ENCODE results near the gene ARSI. TPM values are rescaled to one million over a fixed set of nuclear protein-coding genes. Genes with fewer than 3 reads are reported as not detected.

The ARSI gene
- total and polyA plus RNA-seq, 2 of the 13 experiments (the other 11 are each of a cell fraction or from before 2014, with no cell fraction given): 4.2 to 33.9 TPM

GRCh38 chr5:150295172-150295634 is 7.5 kb downstream of the ARSI start:
- ATAC-seq (peak; percentile 80), FAIRE-seq (no peak), DNase-seq (ENCODE audit: low spot score) (peak; percentile 60)
- intact Hi-C loops (cut with micrococcal nuclease; ENCODE audit: unreplicated experiment) (no loop called here), in situ Hi-C loops (cut with HindIII; ENCODE audit: extremely low pct_ligation_motif_present, low pct_unique_long_range_greater_than_20kb) (loop anchor here (10.0 kb wide), 1 partner anchor 150 kb away; the partner anchor contains the start of gene RPS14)
- POLR2A ChIA-PET: interaction anchor here (0.7 to 2.7 kb wide), 5 partner anchors 10 to 158 kb away, joined by 3 to 12 read pairs (median 4); no protein-coding TSS in a partner anchor
- peaks cover 30% of the 10 kb centered on the region for H3K4me1 ChIP-seq (ENCODE audit: insufficient read depth, low read length)
- CTCF ChIA-PET (ENCODE audit: low intra/inter-chr PET ratio, low total read pairs): no interaction called here
- H3K27me3 ChIP-seq (ENCODE audit: control insufficient read depth in 1 of 2, insufficient read depth in 2 of 2, low read length in 2 of 2): no peaks in the 10 kb centered on the region
- peak overlapping the region; percentile 15; the same call in 1 of the 2 replicates for H3K9ac ChIP-seq (ENCODE audit: insufficient read depth, low read depth, low read length)
- H3K36me3 ChIP-seq (replicated peaks in 1 of 2; ENCODE audit: control insufficient read depth in 1 of 2, insufficient read depth in 2 of 2, low read length in 2 of 2): no peaks in the 10 kb centered on the region; a peak in 1 of 5 replicates
- 7% methylated on average over 7 of the region's 10 CpGs for WGBS (ENCODE audit: low lambda C conversion rate)
- H3K9me3 ChIP-seq (ENCODE audit: low read length): no peaks in the 10 kb centered on the region
- no TSS peak for BruUV-seq (replicated peaks)
- no peak overlapping the region for H3K27ac ChIP-seq (ENCODE audit: extremely low read length, insufficient read depth, low read length)
- H2AFZ ChIP-seq (ENCODE audit: low read length): no peak overlapping the region
- H3K4me3 ChIP-seq (replicated peaks in 1 of 3; ENCODE audit: insufficient read depth in 1 of 3, low read depth in 2 of 3, low read length in 3 of 3): peak overlapping the region in 1 of 3 experiments; percentile 50; a peak in 1 of 6 replicates
- no peaks in the 10 kb centered on the region for H3K79me2 ChIP-seq (ENCODE audit: insufficient read depth, low read length)
- H3K4me2 ChIP-seq (ENCODE audit: low read depth, low read length): peak overlapping the region; percentile 64
- H4K20me1 ChIP-seq (ENCODE audit: insufficient read depth, low read length): no peaks in the 10 kb centered on the region
- peak; percentile 67 for TF ChIP-seq FOSL2 (CRISPR knock-in tag; IDR thresholded peaks at IDR 0.05)
- no peak for TF ChIP-seq ZNF567 (CRISPR knock-in tag; IDR thresholded peaks at IDR 0.05; ENCODE audit: borderline replicate concordance)
- peak; percentile 29 for TF ChIP-seq AGO1 (IDR thresholded peaks at IDR 0.05; ENCODE audit: low read depth, low read length, poor library complexity, severe bottlenecking)
- TF ChIP-seq PRPF4 (IDR thresholded peaks at IDR 0.05; ENCODE audit: low read depth, low read length, poor library complexity, severe bottlenecking): no peak
- TF ChIP-seq ZNF687 (CRISPR knock-in tag; IDR thresholded peaks at IDR 0.05): peak; percentile 72
- TF ChIP-seq NRL (CRISPR knock-in tag; IDR thresholded peaks at IDR 0.05; ENCODE audit: borderline replicate concordance): 0 out of 2 replicates have a peak, but pooled peaks have one; percentile 44
- TF ChIP-seq, protein P1, sequence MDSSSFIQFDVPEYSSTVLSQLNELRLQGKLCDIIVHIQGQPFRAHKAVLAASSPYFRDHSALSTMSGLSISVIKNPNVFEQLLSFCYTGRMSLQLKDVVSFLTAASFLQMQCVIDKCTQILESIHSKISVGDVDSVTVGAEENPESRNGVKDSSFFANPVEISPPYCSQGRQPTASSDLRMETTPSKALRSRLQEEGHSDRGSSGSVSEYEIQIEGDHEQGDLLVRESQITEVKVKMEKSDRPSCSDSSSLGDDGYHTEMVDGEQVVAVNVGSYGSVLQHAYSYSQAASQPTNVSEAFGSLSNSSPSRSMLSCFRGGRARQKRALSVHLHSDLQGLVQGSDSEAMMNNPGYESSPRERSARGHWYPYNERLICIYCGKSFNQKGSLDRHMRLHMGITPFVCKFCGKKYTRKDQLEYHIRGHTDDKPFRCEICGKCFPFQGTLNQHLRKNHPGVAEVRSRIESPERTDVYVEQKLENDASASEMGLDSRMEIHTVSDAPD (CRISPR knock-in tag; IDR thresholded peaks at IDR 0.05): 0 out of 2 replicates have a peak, but pooled peaks have one; percentile 41
- peak; percentile 51; the same call in 1 of the 2 replicates for TF ChIP-seq NR2F6 (IDR thresholded peaks at IDR 0.05)
- 0 out of 2 replicates have a peak, but pooled peaks have one; percentile 51 for TF ChIP-seq NR2F6 (CRISPR knock-in tag; IDR thresholded peaks at IDR 0.05)
- peak; percentile 44 for TF ChIP-seq HNF4A (CRISPR knock-in tag; IDR thresholded peaks at IDR 0.05)
- peak; percentile 58; the same call in 1 of the 2 replicates for TF ChIP-seq TGIF2 (CRISPR knock-in tag; IDR thresholded peaks at IDR 0.05)
- TF ChIP-seq PATZ1 (CRISPR knock-in tag; IDR thresholded peaks at IDR 0.05): peak; percentile 74
- TF ChIP-seq RXRA (CRISPR knock-in tag; IDR thresholded peaks at IDR 0.05): peak; percentile 41
- TF ChIP-seq BRF2 (CRISPR knock-in tag; IDR thresholded peaks at IDR 0.05): no peak
- TF ChIP-seq ARID2 (CRISPR knock-in tag; IDR thresholded peaks at IDR 0.05; ENCODE audit: borderline replicate concordance): 0 out of 2 replicates have a peak, but pooled peaks have one; percentile 69
- 0 out of 2 replicates have a peak, but pooled peaks have one; percentile 51 for TF ChIP-seq KDM4B (CRISPR knock-in tag; IDR thresholded peaks at IDR 0.05)
